HG03175 (cell line): ENCODE results near the gene R3HDM1.
"Not testable (repeated sequence)": the region's sequence is repeated elsewhere in the genome, so short reads cannot be mapped to it uniquely, and the experiment has no call there.

Experiments used
- ATAC-seq: cut with Tn5 transposase; IDR thresholded peaks from one replicate; pipeline ENCODE4 v1.9.1; 2021; ENCODE audit warnings: mild to moderate bottlenecking, moderate library complexity; ENCODE audit not compliant: unreplicated experiment

Gene R3HDM1

DNA sequence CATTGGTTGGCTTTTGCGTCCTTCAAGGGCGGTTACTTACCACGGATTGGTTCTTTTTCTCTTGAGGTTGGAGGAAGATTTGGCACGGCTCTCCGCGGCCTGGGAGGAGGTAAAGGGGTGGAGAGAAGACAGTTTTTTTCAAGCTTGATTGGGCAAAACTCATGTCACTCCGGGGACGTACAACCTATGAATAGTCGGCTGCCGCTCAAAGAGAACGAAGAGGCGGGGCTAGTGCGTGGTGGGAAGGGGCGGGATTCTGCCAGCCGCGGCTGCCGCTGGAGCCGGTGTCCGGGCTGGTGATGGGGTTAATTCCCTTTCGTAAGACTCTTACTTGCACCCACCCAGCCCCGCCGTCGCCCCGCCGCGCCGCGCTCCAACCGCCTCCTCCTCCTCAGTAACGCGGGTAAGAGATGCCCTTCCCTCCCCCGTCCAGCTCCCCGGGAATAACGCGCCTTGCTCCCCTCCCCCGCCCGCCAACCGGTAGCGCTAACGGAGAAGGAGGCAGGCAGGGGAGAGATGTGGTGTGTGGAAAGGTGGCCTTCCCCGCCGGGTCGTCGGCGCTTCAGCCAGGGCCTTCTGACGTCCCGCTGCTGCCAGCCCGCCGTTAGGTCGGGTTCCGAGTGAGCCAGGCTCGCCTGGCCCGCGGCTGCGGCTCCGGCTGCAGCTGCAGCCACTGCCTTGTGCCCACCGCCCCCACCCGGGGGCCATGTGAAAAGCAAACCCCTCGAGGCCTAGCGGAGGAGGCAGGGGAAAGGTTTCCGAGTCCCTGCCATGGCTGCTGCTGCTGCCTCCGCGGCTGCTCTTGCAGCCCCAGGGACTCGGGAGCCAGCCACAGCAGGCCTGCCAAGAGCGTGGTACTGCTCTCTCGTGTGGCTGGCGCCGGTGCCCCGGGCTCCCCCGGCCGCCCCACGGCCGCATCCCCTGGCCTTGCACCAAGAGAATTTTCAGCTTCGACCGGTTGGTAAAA is at the start of gene R3HDM1:
Gene R3HDM1, plus strand, starts transcription at position 254 of the 967 bp plus-strand sequence. CDS start 73,362 bp downstream, outside the sequence.
- peak; percentile 76 for ATAC-seq

DNA sequence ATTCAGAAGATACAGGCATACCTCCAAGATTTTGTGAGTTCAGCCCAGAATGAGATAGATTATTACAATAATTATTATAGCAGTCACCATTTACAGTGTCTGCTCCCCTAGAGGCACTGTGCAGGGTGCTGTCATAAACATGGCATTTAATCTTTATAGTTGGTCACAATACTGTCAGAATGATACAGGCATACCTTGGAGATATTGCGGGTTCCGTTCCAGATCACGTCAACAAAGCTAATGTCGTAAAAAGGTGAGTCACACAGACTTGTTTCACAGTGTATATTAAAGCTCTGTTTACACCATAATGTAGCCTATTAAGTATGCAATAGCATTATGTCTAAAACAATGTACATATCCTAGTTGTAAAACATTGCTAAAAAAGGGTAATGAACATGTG is 45.8 kb upstream of the R3HDM1 start:
- no peak for ATAC-seq

DNA sequence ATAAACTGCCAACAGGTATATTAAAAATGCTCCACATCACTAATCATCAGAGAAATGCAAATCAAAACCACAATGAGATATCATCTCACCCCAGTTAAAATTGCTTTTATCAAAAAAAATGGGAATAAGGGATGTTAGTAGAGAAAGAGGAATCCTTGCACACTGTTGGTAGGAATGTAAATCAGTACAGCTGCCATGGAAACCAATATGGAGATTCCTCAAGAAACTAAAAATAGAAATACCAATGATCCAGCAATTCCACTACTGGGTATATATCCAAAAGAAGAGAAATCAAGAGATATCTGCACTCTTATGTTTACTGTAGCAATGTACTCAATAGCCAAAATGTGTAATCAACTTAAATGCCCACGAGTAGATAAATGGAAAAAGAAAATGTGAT is 40.9 kb upstream of the R3HDM1 start:
- no peak for ATAC-seq

DNA sequence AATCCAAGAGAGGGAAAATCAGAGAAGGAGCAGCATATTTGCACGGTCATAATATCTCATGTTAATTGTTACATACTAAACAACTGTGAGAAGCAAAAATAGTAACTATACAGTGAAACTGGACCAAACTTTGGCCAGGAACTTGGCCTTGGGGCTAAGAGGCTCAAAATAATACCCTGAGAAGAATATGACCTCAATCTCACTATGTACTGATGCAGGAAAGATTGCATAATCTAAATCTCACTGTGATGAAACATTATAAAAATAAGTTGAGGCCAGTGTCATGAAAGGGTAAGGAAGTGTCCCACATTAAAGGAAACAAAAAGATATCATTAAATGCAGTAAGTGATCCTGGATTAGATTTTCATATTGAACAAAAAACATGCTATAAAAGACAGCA is 36.8 kb upstream of the R3HDM1 start:
- ATAC-seq, result no peak

GRCh38 chr2:135494917-135495316 is 36.4 kb upstream of the R3HDM1 start:
- no peak for ATAC-seq

DNA sequence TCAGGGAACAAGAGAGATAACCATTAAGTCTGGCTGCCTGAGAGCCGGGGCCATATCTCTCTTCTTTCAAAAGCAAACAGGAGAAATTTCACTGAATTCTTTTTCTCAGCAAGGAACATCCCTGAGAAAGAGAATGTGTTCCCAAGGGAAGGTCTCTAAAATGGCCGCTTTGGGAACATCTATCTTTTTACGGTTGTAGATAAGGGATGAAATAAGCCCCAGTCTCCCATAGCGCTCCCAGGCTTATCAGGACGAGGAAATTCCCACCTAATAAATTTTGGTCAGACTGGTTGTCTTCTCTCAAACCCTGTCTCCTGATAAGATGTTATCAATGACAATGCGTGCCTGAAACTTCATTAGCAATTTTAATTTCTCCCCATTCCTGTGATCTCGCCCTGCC is 32.7 kb upstream of the R3HDM1 start:
- ATAC-seq, result not testable (repeated sequence)

DNA sequence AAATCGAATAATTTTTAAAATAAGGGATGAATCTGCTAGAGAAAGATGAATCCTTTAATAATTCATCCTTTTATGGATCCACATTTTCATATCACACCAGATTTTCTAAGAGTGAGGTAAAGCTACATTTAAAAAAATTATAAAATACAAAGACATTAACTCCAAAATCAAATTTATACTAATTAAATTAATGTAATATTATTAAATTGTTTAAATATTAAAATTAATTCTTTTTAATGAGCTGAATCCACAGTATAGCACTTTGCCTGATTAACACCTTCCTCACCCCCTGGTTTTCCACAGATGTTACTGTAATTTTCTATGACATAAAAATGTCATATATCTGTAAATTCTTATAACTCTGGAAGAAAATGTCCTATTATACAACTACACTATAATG is 26.5 kb upstream of the R3HDM1 start:
- no peak for ATAC-seq

GRCh38 chr2:135510577-135510976 is 20.7 kb upstream of the R3HDM1 start:
- ATAC-seq, result no peak

GRCh38 chr2:135512099-135512498 is 19.2 kb upstream of the R3HDM1 start:
- no peak for ATAC-seq

DNA sequence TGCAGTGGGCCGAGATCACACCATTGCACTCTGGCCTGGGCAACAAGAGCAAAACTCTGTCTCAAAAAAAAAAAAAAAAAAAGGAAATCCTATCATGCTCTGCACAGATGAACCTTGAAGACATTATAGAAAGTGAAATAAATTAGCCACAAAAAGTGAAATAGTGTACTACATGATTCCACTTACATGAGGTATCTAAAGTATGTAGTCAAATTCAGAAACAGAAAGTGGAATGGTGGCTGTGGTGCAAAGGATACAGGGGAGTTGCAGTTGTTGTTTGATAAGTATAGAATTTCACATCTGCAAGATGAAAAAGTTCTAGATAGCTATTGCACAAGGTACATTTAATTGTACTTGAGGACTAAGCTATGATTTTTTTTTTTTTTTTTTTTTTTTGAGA is 5.5 kb upstream of the R3HDM1 start:
- no peak for ATAC-seq

DNA sequence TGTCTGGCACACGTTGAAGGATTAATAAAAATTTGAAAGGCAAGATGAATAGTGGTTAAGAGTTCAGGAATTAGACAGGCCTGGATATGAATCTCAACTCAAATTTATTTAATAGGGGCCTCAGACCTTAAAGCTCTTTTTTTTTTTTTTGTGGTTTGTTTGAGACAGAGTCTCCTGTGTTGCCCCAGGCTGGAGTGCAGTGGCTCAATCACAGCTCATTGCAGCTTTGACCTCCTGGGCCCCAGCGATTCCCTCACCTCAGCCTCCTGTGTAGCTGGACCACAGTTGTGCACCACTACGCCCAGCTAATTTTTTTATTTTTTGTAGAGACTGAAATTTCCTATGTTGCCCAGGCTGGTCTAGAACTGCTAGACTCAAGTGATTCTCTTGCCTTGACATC is 3.3 kb upstream of the R3HDM1 start:
- no peak for ATAC-seq

DNA sequence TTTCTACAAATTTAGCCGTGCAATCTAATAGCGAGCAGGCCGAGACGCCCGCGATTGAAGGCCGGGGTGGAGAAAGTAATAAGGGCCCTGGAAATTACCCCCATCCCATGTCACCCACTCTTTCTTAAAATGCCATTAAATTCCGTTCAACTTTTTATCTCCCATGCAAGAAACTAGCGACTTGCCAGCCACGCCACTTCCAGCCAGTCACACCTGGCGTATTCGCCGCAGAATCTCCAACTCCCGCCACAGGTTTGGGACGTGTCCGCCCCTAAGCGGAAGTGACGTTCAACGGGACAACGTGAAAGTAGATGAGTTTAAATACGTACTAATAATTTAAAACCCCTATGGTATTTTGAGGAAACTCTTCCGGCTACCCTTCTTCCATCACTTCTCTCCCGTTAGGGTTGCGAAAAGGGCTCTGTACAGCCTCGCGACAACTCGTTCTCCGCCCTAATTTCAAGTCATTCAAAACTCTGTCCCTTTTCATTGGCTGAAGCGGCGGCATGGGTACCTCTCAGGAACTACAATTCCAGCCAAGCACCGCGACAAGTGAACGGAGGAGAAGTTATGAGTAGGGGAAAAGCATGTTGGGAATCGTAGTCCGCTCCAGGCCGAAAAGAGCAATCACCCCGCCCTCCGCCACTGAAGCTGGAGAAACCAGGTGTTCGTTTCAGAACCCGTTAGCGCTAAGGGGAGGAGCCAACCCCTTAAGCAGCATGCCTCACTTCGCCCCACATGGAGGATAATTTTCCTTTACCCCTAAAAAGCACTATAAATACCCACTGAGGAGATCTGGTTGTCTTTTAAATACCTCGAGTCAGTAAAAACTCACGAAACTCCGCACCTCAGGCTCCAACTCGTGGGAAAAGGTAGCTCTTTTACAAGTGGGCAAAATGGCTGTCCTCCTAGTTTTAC is 712 bp upstream of the R3HDM1 start, which contains the start of gene ZRANB3:
Gene ZRANB3, minus strand, starts transcription at position 906 of the 918 bp plus-strand sequence.
- ATAC-seq, result peak; percentile 67

DNA sequence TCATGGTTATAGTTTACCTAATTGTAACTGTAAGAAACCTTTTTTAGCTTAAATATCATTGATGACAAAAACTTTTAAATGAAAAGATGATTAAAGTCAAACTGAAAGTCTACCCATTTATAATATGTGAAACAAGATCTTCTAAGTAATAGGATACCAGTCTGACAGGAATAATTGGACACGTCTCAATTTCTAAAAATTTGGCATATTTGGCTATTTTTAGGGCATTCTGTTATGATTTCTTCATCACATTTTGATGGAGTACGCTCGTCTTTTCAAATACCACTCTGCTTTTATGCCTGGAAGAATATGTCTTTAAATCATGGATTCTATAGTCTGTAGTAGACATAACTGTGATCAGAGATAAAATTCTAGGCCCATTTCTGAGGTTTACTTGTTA is 1.3 kb downstream of the R3HDM1 start:
- ATAC-seq, result no peak

- ATAC-seq, result not testable (repeated sequence)
Observed at GRCh38 chr2:135533545-135533944, 2.3 kb downstream of the R3HDM1 start.

GRCh38 chr2:135546436-135546835 is 15.2 kb downstream of the R3HDM1 start:
- ATAC-seq, result no peak

- ATAC-seq, result no peak
Observed at GRCh38 chr2:135547311-135547710, 16.0 kb downstream of the R3HDM1 start.

- no peak for ATAC-seq
Observed at GRCh38 chr2:135551356-135551755, 20.1 kb downstream of the R3HDM1 start.

GRCh38 chr2:135552887-135553286 is 21.6 kb downstream of the R3HDM1 start:
- ATAC-seq, result no peak

DNA sequence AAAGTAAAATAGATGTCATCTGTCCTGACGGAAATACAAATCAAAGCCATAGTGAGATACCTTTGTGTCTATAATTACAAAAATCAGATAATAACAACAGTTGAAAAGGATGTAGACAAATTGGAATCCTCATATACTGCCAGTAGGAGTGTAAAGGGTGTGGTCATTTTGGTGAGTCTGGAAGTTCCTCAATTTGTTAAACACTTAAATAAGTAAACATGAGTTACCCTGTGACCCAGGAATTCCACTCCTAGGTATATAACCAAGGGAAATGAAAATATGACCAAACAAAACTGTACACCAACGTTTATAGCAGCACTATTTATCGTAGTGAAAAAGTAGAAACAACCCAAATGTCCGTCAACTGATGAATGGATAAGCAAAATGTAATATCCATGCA is 24.0 kb downstream of the R3HDM1 start:
- ATAC-seq, result no peak

DNA sequence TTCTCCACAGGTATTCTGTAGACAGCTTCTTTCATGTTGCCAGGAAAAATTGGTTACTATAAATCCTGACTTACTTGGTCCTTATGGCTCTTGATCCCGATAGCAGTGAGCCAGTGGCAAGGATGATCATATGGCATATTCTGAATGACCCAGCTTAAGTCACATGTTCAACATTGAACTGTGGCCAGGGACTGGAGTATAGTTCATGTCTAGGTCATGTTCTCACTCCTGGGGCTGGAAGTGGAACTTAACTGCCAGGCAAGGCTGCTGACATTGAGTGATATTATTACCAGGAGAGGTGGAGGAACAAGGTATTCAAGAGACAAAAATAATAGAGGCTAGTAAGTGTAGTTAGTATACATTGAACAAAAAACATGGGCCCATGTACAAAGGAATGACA is 26.2 kb downstream of the R3HDM1 start:
- no peak for ATAC-seq

DNA sequence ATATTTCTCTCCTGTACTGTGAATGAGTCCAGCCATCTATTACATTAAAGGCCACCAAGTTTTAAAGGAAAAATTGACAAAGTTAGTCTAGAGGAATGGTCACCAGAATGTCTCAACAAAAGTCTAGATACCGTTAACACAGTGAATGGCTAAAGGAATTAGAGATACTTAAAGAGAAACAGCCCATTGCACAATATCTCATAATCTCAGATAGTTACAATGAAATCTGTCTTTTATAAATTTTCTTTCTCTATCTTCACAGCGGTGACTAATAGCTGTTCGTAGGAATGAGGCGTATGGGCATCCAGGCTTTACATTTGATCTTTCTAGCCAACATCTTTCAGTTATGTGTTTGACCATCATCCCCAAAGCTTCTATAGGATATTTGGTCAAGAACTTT is 30.6 kb downstream of the R3HDM1 start:
- ATAC-seq, result no peak
